B cell (primary cell): ENCODE data around the gene CTIF.

ENCODE experiments used
- EZH2 ChIP-seq: IDR thresholded peaks from 2 replicates; pipeline ENCODE4 v1.6.1; 2012; ENCODE audit warnings: borderline replicate concordance, low read depth, mild to moderate bottlenecking, moderate library complexity, low read length; ENCODE audit not compliant: insufficient read depth, poor library complexity, severe bottlenecking
- TF ChIP-seq, protein P1 (sequence below): fragments of 200-600 bp; IDR thresholded peaks from one replicate; pipeline ENCODE4 v1.8.0; 2022; ENCODE audit warnings: antibody characterized with exemption, mild to moderate bottlenecking

DNA sequence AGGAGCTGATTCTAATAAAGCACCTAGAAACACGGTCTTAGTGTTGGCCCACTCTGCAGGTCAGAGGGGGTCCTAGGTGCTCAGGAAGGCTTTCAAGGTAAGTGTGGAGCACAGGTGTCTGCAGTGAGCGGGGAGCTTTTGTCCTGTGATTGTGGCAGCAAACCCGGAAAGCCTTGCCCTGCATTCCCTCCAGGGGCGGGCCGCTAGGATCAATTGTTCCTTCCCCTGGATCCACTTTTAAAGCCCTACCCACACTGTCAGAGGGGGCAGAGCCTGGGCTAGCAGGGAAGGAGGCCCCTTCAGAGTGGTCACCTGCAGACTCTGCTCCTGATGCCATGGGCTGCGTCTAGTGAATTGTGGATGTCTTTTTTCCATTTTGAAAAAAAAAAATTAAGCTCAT, 176.0 kb downstream of the CTIF start:
- TF ChIP-seq, protein P1, sequence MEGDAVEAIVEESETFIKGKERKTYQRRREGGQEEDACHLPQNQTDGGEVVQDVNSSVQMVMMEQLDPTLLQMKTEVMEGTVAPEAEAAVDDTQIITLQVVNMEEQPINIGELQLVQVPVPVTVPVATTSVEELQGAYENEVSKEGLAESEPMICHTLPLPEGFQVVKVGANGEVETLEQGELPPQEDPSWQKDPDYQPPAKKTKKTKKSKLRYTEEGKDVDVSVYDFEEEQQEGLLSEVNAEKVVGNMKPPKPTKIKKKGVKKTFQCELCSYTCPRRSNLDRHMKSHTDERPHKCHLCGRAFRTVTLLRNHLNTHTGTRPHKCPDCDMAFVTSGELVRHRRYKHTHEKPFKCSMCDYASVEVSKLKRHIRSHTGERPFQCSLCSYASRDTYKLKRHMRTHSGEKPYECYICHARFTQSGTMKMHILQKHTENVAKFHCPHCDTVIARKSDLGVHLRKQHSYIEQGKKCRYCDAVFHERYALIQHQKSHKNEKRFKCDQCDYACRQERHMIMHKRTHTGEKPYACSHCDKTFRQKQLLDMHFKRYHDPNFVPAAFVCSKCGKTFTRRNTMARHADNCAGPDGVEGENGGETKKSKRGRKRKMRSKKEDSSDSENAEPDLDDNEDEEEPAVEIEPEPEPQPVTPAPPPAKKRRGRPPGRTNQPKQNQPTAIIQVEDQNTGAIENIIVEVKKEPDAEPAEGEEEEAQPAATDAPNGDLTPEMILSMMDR: no peak
- TF ChIP-seq EZH2: no peak
